Germinal center (tissue), 1 donor: ENCODE results near the gene MSL1.
A peak's percentile ranks its signal among the peaks of the same experiment; 100 is the strongest.

Experiments used
- DNase-seq: peaks from one replicate; pipeline ENCODE4 v3.0.0; 2012; ENCODE audit warnings: mixed read lengths, low spot score

Gene MSL1, protein sequence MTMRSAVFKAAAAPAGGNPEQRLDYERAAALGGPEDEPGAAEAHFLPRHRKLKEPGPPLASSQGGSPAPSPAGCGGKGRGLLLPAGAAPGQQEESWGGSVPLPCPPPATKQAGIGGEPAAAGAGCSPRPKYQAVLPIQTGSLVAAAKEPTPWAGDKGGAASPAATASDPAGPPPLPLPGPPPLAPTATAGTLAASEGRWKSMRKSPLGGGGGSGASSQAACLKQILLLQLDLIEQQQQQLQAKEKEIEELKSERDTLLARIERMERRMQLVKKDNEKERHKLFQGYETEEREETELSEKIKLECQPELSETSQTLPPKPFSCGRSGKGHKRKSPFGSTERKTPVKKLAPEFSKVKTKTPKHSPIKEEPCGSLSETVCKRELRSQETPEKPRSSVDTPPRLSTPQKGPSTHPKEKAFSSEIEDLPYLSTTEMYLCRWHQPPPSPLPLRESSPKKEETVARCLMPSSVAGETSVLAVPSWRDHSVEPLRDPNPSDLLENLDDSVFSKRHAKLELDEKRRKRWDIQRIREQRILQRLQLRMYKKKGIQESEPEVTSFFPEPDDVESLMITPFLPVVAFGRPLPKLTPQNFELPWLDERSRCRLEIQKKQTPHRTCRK

GRCh38 chr17:40121181-40122135, at the start of gene MSL1:
MSL1 (plus strand) TSS chr17:40121971; CDS start chr17:40122613, 642 bp downstream.
- peak; percentile 91 for DNase-seq

- DNase-seq, result no peak
These were observed 49.6 kb upstream of the MSL1 start for GRCh38 chr17:40072040-40072734.

- DNase-seq, result no peak
These were observed 48.9 kb upstream of the MSL1 start for GRCh38 chr17:40072735-40073346.

- no peak for DNase-seq
These were observed 48.2 kb upstream of the MSL1 start for GRCh38 chr17:40073454-40074174.

DNA sequence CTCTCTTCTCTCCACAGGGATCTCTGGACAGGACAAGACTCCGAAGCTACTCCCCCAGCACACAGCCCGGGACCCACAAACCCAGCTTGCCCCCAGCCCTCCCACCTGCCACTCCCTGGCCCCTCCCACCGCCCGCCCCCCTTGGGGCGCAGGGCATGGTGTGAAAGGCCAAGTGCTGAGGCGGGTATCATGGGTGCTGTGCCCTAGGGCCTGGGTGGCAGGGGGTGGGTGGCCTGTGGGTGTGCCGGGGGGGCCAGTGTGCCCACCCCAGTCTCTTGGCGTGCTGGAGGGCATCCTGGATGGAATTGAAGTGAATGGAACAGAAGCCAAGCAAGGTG, 47.6 kb upstream of the MSL1 start:
- no peak for DNase-seq

GRCh38 chr17:40074871-40075200, 46.9 kb upstream of the MSL1 start:
- DNase-seq, result no peak

GRCh38 chr17:40075201-40075941, 46.4 kb upstream of the MSL1 start:
- peak; percentile 59 for DNase-seq

DNA sequence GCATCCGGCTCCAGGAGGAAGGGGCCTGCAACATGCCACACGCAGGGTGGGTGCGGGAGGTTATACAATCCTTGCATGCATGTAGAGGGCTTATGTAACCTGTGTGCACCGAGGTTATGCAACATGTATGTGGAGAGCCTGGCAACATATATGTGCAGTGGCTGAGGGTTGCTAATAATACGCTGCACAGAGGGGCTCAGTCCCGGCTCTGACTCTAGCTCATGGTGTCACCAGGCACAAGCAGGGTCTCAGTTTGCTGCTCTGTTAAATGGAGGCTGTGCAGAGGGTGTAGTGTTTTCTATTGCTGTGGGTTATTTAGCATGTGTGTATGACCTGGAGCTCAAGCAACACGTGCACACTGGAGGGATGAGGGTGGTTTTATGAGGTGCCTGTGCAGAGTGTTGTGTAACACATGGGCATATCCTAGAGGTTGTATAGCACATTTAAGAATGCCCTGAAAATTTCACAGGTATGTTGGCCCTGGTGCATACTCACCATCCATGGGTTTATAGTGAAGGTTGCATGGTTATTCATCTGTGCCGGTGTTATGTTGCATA, 45.8 kb upstream of the MSL1 start:
- no peak for DNase-seq

GRCh38 chr17:40076591-40076990, 45.2 kb upstream of the MSL1 start:
- no peak for DNase-seq

GRCh38 chr17:40079545-40079944, 42.2 kb upstream of the MSL1 start:
- no peak for DNase-seq

- no peak for DNase-seq
These were observed 37.3 kb upstream of the MSL1 start for GRCh38 chr17:40084477-40084876.

- DNase-seq, result peak; percentile 71
These were observed 35.4 kb upstream of the MSL1 start for GRCh38 chr17:40086150-40087044.

DNA sequence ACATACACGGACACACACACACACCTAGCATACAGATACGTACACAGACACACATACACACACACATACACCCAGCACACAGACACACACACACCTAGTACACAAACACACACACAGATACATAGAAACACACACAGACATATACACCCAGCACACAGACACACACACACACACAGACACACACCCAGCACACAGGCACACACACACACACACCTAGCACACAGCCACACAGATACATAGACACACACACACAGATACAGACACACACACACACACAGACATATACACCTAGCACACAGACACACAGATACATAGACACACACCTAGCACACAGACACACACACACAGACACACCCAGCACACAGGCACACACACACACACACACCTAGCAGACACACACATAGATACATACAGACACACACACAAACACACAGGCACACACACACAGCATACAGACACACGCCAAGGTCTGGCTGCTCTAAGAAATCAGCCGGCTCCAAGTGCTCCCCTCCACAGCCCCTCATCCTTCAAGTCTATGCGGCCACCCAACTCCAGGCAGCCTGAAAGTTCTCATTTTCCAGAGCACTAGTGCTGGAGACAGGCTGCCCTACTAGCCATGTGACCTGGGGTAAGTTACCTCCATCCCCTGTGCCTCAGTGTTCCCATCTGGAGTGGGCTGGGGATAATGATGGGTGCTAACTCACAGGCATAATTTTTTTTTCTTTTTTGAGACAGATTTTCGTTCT, 34.5 kb upstream of the MSL1 start:
- no peak for DNase-seq

- no peak for DNase-seq
These were observed 33.7 kb upstream of the MSL1 start for GRCh38 chr17:40087903-40088718.

GRCh38 chr17:40089077-40089895, 32.5 kb upstream of the MSL1 start:
- no peak for DNase-seq
